ENCODE measurements around the gene TEX54. TPM values are rescaled to one million over a fixed set of nuclear protein-coding genes. Genes with fewer than 3 reads are reported as not detected.

The TEX54 gene
- total RNA-seq = not detected

GRCh38 chr11:62832336-62833234 is at the start of gene TEX54:
Gene TEX54 (minus strand): TSS chr11:62832841.

GRCh38 chr11:62880803-62881578 is 48.4 kb upstream of the TEX54 start, which contains the start of gene SLC3A2:
Gene SLC3A2 (plus strand): TSS chr11:62880896. CDS start chr11:62881024, 128 bp downstream.

GRCh38 chr11:62839050-62839945 is 6.7 kb upstream of the TEX54 start, which contains the start of gene WDR74:
Gene WDR74 (minus strand): TSS chr11:62839590. CDS start chr11:62839570, 20 bp downstream.

GRCh38 chr11:62831520-62832335 is 913 bp downstream of the TEX54 start, which contains the start of gene STX5:
Gene STX5 (minus strand): TSS chr11:62832051. CDS start chr11:62831243, 808 bp downstream.

GRCh38 chr11:62805076-62805892 is 27.4 kb downstream of the TEX54 start, which contains the start of gene NXF1:
Gene NXF1 (minus strand): TSS chr11:62805440. CDS start chr11:62805356, 84 bp downstream.

GRCh38 chr11:62791501-62792201 is 41.0 kb downstream of the TEX54 start, which contains the start of gene TMEM223:
Gene TMEM223 (minus strand): TSS chr11:62792006. CDS start chr11:62791994, 12 bp downstream.

GRCh38 chr11:62787005-62787759 is 45.5 kb downstream of the TEX54 start, which contains the start of gene TMEM179B:
Gene TMEM179B (plus strand): TSS chr11:62787402. CDS start chr11:62787432, 30 bp downstream.

Small RNAs within 50 kb of the gene (small RNA-seq; reads per million reads assigned to genes)
- gene MIR6514 = 1.1 to 1.7 reads per million in 2 donors
- gene RF00099 = 0 reads per million in 2 donors
- gene RNU6-118P = 0 reads per million in 2 donors
- 0 reads per million in 2 donors for gene SNORD22
- 0 reads per million in 2 donors for gene SNORD26
- gene SNORD27 = 0 reads per million in 2 donors
- gene SNORD28 = 0 reads per million in 2 donors
- 66.9 to 73.6 reads per million in 2 donors for gene SNORD30

Other genes starting within 250 kb of the TEX54 start
- gene TUT1, start 241.3 kb downstream of the TEX54 start, total RNA-seq = 1 to 10 TPM; 6.5 to 7.0 TPM
- gene MTA2, start 231.0 kb downstream of the TEX54 start, total RNA-seq = 100 to 1,000 TPM; 102 to 164 TPM
- 10 to 100 TPM; 15.3 to 19.3 TPM for gene EML3, start 220.1 kb downstream of the TEX54 start, total RNA-seq
- 1 to 10 TPM in 1 of 2 donors, under 1 TPM in 1; 1.00 to 1.0 TPM for gene ROM1, start 219.6 kb downstream of the TEX54 start, total RNA-seq
- gene B3GAT3, start 210.9 kb downstream of the TEX54 start, total RNA-seq = 10 to 100 TPM; 50.3 to 51.3 TPM
- 100 to 1,000 TPM; 140 to 155 TPM for gene GANAB, start 186.2 kb downstream of the TEX54 start, total RNA-seq
- 10 to 100 TPM; 26.2 to 28.0 TPM for gene INTS5, start 179.5 kb downstream of the TEX54 start, total RNA-seq
- 10 to 100 TPM; 26.5 to 36.0 TPM for gene C11orf98, start 167.6 kb downstream of the TEX54 start, total RNA-seq
- 1 to 10 TPM; 6.7 to 7.6 TPM for gene CSKMT, start 167.5 kb downstream of the TEX54 start, total RNA-seq
- 1 to 10 TPM; 5.9 to 7.3 TPM for gene UQCC3, start 161.2 kb downstream of the TEX54 start, total RNA-seq
- 1 to 10 TPM; 4.3 to 5.5 TPM for gene LBHD1, start 160.6 kb downstream of the TEX54 start, total RNA-seq
- gene UBXN1, start 153.8 kb downstream of the TEX54 start, total RNA-seq = 10 to 100 TPM; 59.2 to 83.9 TPM
- gene LRRN4CL, start 143.3 kb downstream of the TEX54 start, total RNA-seq = 1 to 10 TPM; 1.0 to 1.3 TPM
- 10 to 100 TPM; 70.3 to 71.9 TPM for gene BSCL2, start 125.4 kb downstream of the TEX54 start, total RNA-seq
- not detected for gene GNG3, start 125.2 kb downstream of the TEX54 start, total RNA-seq
- gene HNRNPUL2, start 105.4 kb downstream of the TEX54 start, total RNA-seq = 10 to 100 TPM in 1 of 2 donors, 1 to 10 TPM in 1; 5.7 to 10.3 TPM
- 10 to 100 TPM; 27.2 to 33.6 TPM for gene TTC9C, start 104.4 kb downstream of the TEX54 start, total RNA-seq
- gene ZBTB3, start 78.7 kb downstream of the TEX54 start, total RNA-seq = 10 to 100 TPM in 1 of 2 donors, 1 to 10 TPM in 1; 6.3 to 14.5 TPM
- 10 to 100 TPM; 37.9 to 72.9 TPM for gene POLR2G, start 71.3 kb downstream of the TEX54 start, total RNA-seq
- 10 to 100 TPM; 28.0 to 31.0 TPM for gene TAF6L, start 61.4 kb downstream of the TEX54 start, total RNA-seq
- 10 to 100 TPM; 50.3 to 60.6 TPM for gene TMEM179B, start 45.4 kb downstream of the TEX54 start, total RNA-seq
- gene TMEM223, start 40.8 kb downstream of the TEX54 start, total RNA-seq = 10 to 100 TPM; 14.5 to 23.0 TPM
- gene NXF1, start 27.4 kb downstream of the TEX54 start, total RNA-seq = 10 to 100 TPM; 31.7 to 32.0 TPM
- 10 to 100 TPM; 22.0 to 26.5 TPM for gene STX5, start 790 bp downstream of the TEX54 start, total RNA-seq
- gene WDR74, start 6.7 kb upstream of the TEX54 start, total RNA-seq = 10 to 100 TPM; 33.7 to 87.9 TPM
- 100 to 1,000 TPM; 486 to 693 TPM for gene SLC3A2, start 48.1 kb upstream of the TEX54 start, total RNA-seq
- gene CHRM1, start 88.5 kb upstream of the TEX54 start, total RNA-seq = 1 to 10 TPM in 1 of 2 donors, under 1 TPM in 1; under 0.01 to 1.3 TPM
- not detected for gene SLC22A6, start 152.1 kb upstream of the TEX54 start, total RNA-seq
- not detected for gene SLC22A8, start 183.0 kb upstream of the TEX54 start, total RNA-seq